ENCODE data around the gene CASP7. TPM values are rescaled to one million over a fixed set of nuclear protein-coding genes. Genes with fewer than 3 reads are reported as not detected.
A peak's percentile ranks its signal among the peaks of the same experiment; 100 is the strongest.

Gene CASP7
- total RNA-seq, 3 donors from 2014 or later (not counting 1 experiment from before 2014, with no cell fraction given) = 13.4 to 20.0 (median 14.9) TPM

DNA sequence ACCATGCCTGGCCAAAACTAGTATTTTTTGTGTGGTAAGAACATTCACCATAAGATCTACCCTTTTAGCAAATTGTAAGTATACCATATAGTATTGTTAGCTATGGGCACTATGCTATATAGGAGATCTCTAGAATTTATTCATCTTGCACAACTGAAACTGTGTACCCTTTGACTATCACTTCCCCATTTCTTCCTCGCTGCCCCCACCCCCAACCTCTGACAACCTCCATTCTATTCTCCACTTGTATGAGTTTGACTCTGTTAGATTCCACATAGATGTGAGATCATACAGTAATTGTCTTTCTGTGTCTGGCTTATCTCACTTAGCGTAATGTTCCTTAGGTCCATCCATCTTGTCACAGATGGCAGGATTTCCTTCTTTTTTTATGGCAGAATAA lies 3.6 kb downstream of the CASP7 start:
- H3K9me3 Mint-ChIP-seq = peaks cover 3 to 11% of the 10 kb centered on the region in 2 donors
- WGBS (ENCODE audit: insufficient coverage) = 79% methylated on average over 2 of the region's 2 CpGs
- Histone ChIP-seq H3K4me3 (ENCODE audit: low read length) (no peak overlapping the region), H3K36me3 (ENCODE audit: control insufficient read depth, insufficient read depth, low read length) (no peaks in the 10 kb centered on the region), H3K4me1 (ENCODE audit: control insufficient read depth, insufficient read depth, low read length) (peaks cover 27% of the 10 kb centered on the region), H3K9me3 (ENCODE audit: control insufficient read depth, insufficient read depth, low read length) (no peaks in the 10 kb centered on the region), H3K27me3 (ENCODE audit: control insufficient read depth, insufficient read depth, low read length) (no peaks in the 10 kb centered on the region), H3K27ac (ENCODE audit: low read length) (no peak overlapping the region)
- H3K36me3 Mint-ChIP-seq = peaks cover 11% of the 10 kb centered on the region
- no peaks in the 10 kb centered on the region for H3K27me3 Mint-ChIP-seq (ENCODE audit: low read depth in 2 of 2)
- no peak overlapping the region for H3K4me3 Mint-ChIP-seq
- ATAC-seq = no peak
- peaks cover 64 to 68% of the 10 kb centered on the region in 2 donors for H3K4me1 Mint-ChIP-seq
- no peak for DNase-seq
- no peak for TF ChIP-seq CTCF (IDR thresholded peaks at IDR 0.05)
- intact Hi-C loops (cut with micrococcal nuclease) = no loop called here
- peak overlapping the region in 1 of 2 donors; percentile 5 for H3K27ac Mint-ChIP-seq

DNA sequence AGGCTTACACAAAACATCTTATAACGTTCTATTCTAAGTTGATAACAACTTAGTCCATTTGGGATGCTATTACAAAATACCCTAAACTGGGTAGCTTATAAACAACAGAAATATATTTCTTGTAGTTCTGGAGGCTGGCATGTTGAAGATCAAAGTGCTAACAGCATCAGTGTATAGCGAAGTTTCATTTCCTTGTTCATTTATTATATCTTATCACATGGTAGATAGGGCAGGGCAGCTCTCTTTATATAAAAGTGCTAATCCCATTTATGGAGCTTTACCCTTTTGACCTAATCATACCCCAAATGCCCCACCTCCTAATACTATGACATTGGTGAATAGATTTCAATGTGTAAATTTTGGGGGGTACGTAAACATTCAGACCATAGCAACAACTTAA lies 6.3 kb downstream of the CASP7 start:
- Mint-ChIP-seq H3K27ac (no peak overlapping the region), H3K9me3 (peaks cover 3 to 11% of the 10 kb centered on the region in 2 donors), H3K4me3 (no peak overlapping the region), H3K4me1 (peaks cover 63 to 68% of the 10 kb centered on the region in 2 donors), H3K27me3 (ENCODE audit: low read depth in 2 of 2) (no peaks in the 10 kb centered on the region), H3K36me3 (peaks cover 13% of the 10 kb centered on the region)
- TF ChIP-seq CTCF (IDR thresholded peaks at IDR 0.05) = no peak
- Histone ChIP-seq H3K4me1 (ENCODE audit: control insufficient read depth, insufficient read depth, low read length) (peaks cover 10% of the 10 kb centered on the region), H3K27ac (ENCODE audit: low read length) (no peak overlapping the region), H3K4me3 (ENCODE audit: low read length) (no peak overlapping the region), H3K9me3 (ENCODE audit: control insufficient read depth, insufficient read depth, low read length) (no peaks in the 10 kb centered on the region), H3K36me3 (ENCODE audit: control insufficient read depth, insufficient read depth, low read length) (no peaks in the 10 kb centered on the region), H3K27me3 (ENCODE audit: control insufficient read depth, insufficient read depth, low read length) (no peaks in the 10 kb centered on the region)
- ATAC-seq (no peak), DNase-seq (no peak)
- intact Hi-C loops (cut with micrococcal nuclease) = no loop called here
- no CpG with 5 or more reads among the region's 3 CpGs for WGBS (ENCODE audit: insufficient coverage)

DNA sequence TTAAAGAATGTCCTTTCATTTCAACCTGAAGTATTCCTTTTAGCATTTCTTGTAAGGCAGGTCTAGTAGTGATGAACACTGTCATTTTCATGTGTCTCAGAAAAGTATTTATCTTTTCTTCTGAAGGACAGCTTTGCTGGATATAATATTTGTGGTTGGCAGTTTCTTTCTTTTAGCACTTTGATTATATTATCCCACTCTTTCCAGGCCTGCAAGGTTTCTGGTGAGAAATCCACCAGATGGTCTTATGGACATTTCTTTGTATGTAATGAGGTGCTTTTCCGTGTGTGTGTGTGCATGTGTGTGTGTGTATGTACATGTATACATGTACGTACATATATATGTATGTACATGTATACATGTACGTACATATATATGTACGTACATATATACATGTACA lies 7.3 kb downstream of the CASP7 start:
- Mint-ChIP-seq H3K4me3 (no peak overlapping the region), H3K27ac (no peak overlapping the region), H3K4me1 (peaks cover 53 to 59% of the 10 kb centered on the region in 2 donors), H3K27me3 (ENCODE audit: low read depth in 2 of 2) (no peaks in the 10 kb centered on the region), H3K9me3 (peaks cover 3 to 11% of the 10 kb centered on the region in 2 donors), H3K36me3 (peaks cover 13% of the 10 kb centered on the region)
- Histone ChIP-seq H3K4me3 (ENCODE audit: low read length) (no peak overlapping the region), H3K27me3 (ENCODE audit: control insufficient read depth, insufficient read depth, low read length) (no peaks in the 10 kb centered on the region), H3K36me3 (ENCODE audit: control insufficient read depth, insufficient read depth, low read length) (peaks cover under 1% of the 10 kb centered on the region), H3K9me3 (ENCODE audit: control insufficient read depth, insufficient read depth, low read length) (peaks cover 3% of the 10 kb centered on the region), H3K4me1 (ENCODE audit: control insufficient read depth, insufficient read depth, low read length) (peaks cover 4% of the 10 kb centered on the region), H3K27ac (ENCODE audit: low read length) (no peak overlapping the region)
- intact Hi-C loops (cut with micrococcal nuclease) = no loop called here
- no peak for DNase-seq
- no CpG with 5 or more reads among the region's 4 CpGs for WGBS (ENCODE audit: insufficient coverage)
- no peak for TF ChIP-seq CTCF (IDR thresholded peaks at IDR 0.05)
- no peak for ATAC-seq

GRCh38 chr10:113689057-113689456 lies 9.3 kb downstream of the CASP7 start:
- Mint-ChIP-seq H3K27ac (peak overlapping the region; percentile 71 to 76), H3K9me3 (peaks cover 11 to 17% of the 10 kb centered on the region in 2 donors), H3K27me3 (ENCODE audit: low read depth in 2 of 2) (no peaks in the 10 kb centered on the region), H3K36me3 (peaks cover 28% of the 10 kb centered on the region), H3K4me3 (peak overlapping the region; percentile 63), H3K4me1 (peaks cover 43 to 46% of the 10 kb centered on the region in 2 donors)
- ATAC-seq (peak in 1 of 3 donors; percentile 26), DNase-seq (peak in 1 of 2 donors; percentile 11)
- Histone ChIP-seq H3K27ac (ENCODE audit: low read length) (no peak overlapping the region), H3K4me1 (ENCODE audit: control insufficient read depth, insufficient read depth, low read length) (no peaks in the 10 kb centered on the region), H3K4me3 (ENCODE audit: low read length) (no peak overlapping the region), H3K36me3 (ENCODE audit: control insufficient read depth, insufficient read depth, low read length) (peaks cover 9% of the 10 kb centered on the region), H3K27me3 (ENCODE audit: control insufficient read depth, insufficient read depth, low read length) (no peaks in the 10 kb centered on the region), H3K9me3 (ENCODE audit: control insufficient read depth, insufficient read depth, low read length) (peaks cover 15% of the 10 kb centered on the region)
- no CpG with 5 or more reads among the region's 1 CpG for WGBS (ENCODE audit: insufficient coverage)
- TF ChIP-seq CTCF (IDR thresholded peaks at IDR 0.05) = no peak
- intact Hi-C loops (cut with micrococcal nuclease) = no loop called here

All from natural killer cell (primary cell).